HG02943 (cell line): Measurements from ENCODE around the gene ECM1.
A peak's percentile ranks its signal among the peaks of the same experiment; 100 is the strongest.

ENCODE experiments used
- ATAC-seq: cut with Tn5 transposase; IDR thresholded peaks from one replicate; pipeline ENCODE4 v1.9.1; 2021; ENCODE audit warnings: mild to moderate bottlenecking, low read depth, moderate library complexity; ENCODE audit not compliant: unreplicated experiment

ECM1 gene

GRCh38 chr1:150511985-150512660 is 4.2 kb downstream of the ECM1 start:
- no peak for ATAC-seq

DNA sequence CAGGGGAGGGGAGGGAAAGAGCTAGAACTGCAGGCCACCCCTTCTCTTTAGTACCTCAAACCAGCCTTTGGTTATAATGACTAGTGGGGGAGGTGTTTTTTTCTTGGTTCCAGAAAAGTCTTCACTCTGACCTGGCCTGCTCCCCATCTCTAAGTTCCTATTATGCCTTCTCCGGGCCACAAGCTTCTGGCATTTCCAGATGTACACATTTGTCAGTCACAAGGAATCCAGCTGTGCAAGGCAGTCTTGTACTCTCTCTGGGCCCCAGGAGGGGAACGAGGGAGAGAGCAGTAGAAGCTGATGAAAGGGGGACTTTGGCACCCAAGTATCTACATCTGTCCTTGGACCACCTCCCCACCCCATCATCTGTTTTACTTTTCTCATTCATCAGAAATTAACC is 4.9 kb downstream of the ECM1 start:
- ATAC-seq, result no peak

DNA sequence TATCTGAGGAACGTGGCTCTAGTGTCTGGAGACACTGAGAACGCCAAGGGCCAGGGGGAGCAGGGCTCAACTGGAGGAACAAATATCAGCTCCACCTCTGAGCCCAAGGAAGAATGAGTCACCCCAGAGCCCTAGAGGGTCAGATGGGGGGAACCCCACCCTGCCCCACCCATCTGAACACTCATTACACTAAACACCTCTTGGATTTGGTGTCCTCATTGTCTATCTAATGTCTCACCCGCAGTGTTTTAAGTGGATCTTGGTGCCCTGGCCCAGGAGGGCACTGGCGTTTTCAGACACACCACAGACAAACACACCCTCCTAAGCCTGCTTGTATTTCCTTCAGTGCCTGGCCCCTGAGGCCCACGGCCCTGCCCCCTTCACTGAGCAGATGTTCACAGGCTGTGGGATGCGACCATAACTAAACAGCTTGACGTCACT is 5.5 kb downstream of the ECM1 start:
- no peak for ATAC-seq

DNA sequence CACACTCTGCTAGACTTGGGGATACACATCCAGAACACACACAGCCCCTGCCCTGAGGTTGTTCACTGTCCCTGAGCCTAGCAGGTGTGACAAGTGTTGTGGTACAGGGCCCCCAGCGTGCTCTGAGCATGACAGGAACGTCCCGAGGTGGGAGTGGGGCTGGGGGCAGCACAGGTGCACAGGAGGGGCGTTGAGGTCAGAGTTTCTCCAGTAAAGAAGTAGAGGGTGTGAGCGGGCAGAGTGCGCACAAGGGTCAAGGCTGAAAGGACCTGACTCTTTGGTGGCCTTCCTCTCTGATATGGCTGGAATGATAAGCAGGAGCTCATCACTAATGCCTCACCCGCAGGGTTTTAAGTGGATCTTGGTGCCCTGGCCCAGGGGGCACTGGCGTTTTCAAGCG is 6.4 kb downstream of the ECM1 start:
- ATAC-seq, result no peak

DNA sequence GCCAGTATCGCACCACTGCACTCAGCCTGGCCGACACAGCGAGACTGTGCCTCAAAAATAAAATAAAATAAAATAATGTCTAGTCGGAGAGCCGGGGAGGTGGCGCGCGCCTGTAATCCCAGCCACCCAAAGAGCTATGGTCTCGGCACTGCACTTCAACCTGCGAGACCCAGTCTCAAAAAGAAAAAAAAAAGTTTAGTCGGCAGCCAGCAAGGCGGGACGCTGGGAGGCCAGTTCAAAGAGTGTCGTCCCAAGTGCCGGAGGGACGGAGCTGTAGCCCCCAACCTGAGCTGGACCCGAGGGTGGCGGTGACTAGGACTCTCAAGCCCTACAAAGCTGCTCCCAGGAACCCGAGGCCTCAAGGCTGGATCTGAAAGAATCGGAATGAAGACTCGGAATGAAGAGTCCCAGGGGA is 7.0 kb downstream of the ECM1 start:
- peak; percentile 6 for ATAC-seq

DNA sequence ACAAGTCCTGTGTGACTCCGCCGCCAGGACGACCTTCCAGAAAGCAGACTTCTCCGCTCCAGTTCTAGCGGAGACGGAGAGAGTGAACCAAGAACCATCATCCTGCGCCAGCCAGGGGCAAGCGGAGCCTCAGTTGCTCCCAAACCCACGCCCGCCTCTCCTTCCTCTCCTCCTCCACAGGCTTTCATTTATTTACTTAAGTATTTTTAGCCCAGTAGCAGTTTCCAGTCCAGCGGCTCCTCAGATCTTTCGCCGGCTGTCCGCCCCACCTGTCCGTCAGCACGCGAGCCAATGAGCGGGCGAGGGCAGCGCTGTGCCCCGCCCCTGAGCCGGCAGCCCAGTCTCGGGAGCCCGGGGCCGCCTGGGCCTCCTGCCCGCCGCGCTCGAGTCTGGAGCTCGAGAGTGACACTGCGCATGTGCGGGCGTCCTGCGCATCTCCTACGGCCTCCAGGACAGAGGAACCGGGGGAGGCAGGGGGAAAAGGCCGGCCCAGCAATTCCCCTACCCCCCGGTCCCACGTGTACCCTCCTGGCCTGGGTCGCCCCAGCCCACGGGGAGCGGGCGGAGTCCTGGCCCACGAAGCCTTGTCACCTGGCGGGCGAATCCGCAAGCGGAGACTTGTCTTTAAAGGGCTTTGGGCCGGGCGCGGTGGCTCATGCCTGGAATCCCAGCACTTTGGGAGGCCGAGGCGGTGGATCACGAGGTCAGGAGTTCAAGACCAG is 7.6 kb downstream of the ECM1 start, which contains the start of gene FALEC:
Gene FALEC, plus strand, starts transcription at position 425 of the 722 bp plus-strand sequence.
- peak; percentile 97 for ATAC-seq

DNA sequence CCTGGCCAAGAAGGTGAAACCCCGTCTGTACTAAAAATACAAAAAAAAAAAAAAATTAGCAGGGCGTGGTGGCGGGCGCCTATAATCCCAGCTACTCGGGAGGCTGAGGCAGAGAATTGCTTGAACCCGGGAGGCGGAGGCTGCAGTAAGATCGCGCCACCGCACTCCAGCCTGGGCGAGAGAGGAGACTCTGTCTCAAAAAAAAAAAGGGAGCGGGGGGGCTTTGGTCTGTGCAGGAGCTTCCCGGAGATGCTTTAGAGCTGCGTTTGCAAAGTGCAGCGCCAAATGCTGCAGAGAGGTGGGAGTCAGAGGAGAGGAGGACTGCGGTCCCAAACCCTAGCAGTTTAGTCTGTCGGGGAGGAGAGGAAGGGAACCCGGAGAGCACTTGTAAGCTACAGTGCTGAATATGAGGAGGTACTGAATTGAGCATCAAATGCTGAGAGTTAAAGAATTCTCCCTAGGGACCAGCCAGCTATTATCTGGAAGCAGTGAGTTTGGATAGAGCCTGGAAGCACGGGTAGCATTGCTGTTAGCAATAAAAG is 8.2 kb downstream of the ECM1 start:
- ATAC-seq, result no peak

GRCh38 chr1:150516616-150517015 is 8.7 kb downstream of the ECM1 start:
- ATAC-seq, result no peak

GRCh38 chr1:150521196-150521968 is 13.5 kb downstream of the ECM1 start:
- ATAC-seq, result no peak

DNA sequence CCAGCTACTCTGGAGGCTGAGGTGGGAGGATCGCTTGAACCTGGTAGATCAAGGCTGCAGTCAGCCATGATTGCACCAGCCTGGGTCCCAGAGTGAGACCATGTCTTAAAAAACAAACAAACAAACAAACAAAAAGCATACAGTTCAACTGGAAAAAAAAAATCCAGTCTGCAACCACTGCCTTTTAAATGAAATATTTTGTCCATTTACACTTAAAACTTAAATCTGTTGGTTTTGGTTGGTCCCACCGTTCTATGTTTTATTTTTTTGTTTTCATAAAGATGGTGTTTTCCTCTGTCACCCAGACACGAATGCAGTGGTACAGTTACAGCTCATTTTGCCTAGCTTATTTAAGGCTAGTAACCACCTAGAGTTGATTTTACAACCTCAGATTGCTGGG is 17.4 kb downstream of the ECM1 start:
- ATAC-seq, result no peak

DNA sequence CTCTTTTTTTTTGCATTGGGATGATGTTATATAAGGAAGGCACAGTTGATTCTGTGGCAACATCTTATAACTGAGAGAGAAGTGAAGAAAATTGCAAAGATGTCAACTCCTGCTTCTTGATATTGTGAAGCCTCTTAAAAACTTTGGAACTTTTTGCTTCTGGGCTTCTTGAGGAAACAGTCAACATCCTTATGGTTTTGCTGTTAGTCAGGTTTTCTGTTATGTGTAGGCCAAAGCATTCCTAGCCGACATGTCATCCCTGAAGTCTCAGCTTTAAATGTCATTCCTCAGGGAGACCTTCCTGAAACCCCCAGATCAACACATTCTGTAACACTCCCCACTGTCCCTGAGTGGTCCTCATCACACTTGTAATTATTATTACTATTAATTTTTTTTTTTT is 20.3 kb downstream of the ECM1 start:
- ATAC-seq, result no peak

GRCh38 chr1:150529017-150529416 is 21.1 kb downstream of the ECM1 start:
- ATAC-seq, result no peak

GRCh38 chr1:150530491-150531159 is 22.7 kb downstream of the ECM1 start:
- no peak for ATAC-seq

DNA sequence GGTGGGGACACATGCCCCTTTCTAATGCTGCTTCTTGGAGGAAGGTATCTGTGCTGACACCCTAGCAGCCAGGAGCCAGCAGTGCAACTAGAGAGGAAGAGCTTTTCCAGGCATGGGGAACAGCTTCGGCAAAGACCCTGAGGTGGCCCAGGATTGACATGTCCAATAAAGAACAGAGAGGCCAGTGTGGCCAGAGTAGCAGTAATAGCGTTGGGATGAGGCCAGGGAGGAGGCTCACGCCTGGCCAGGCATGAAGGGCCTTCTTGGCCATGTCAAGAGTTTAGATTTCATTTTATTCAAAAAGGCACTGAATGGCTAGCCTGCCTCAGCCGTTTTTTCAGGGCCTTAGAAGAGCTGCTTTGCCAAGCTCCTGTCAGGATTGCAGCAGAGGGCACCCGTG is 25.0 kb downstream of the ECM1 start:
- no peak for ATAC-seq

- ATAC-seq, result no peak
Observed at GRCh38 chr1:150534002-150534401, 26.1 kb downstream of the ECM1 start.

GRCh38 chr1:150535511-150536287 is 27.8 kb downstream of the ECM1 start:
- no peak for ATAC-seq

DNA sequence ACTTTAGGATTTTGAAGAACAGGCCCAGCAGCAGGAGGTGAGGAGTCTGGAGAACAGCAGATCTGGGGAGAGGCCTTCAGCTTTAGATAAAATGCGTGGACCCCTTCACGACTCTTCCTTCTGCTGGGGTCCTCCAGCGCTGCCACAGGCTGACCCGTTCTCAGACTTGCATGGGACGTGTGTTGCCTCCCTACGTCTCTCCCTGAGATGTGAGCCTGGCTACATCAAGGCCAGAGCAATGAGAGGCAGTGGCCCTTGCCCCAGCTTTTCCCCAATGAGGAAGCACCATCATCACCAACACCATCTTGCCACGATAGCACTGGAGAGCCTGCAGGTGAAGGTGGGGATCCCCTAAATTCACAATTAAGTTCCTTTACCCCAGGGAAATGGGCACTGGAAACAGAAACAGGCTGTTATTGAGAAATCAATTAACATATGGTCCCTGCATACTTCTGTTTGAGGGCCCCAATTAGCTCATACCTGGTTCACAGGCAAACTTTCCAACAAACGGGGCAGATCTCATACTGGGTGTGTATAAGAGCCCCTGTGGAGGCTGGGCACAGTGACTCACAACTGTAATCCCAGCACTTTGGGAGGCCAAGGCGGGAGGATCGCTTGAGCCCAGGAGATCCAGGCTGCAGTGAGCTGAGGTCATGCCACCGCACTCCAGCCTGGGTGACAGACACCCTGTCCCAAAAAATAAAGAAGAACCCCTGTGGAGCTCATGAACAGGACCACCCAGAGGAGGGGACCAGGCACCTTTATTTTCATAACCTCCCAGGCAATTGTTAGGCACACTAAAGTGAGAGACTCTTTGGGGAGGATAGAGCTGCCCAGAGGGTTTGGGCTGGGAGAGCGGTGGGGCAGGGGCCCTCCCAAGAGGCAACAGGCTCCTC is 29.2 kb downstream of the ECM1 start:
- ATAC-seq, result no peak

- no peak for ATAC-seq
Observed at GRCh38 chr1:150537732-150538684, 30.1 kb downstream of the ECM1 start.
